GM19328 (cell line): ENCODE measurements around the gene KRT17.

Source experiments
- ATAC-seq: cut with Tn5 transposase; IDR thresholded peaks from one replicate; pipeline ENCODE4 v1.9.1; 2021; ENCODE audit warnings: mild to moderate bottlenecking, moderate library complexity; ENCODE audit not compliant: unreplicated experiment

KRT17 gene

DNA sequence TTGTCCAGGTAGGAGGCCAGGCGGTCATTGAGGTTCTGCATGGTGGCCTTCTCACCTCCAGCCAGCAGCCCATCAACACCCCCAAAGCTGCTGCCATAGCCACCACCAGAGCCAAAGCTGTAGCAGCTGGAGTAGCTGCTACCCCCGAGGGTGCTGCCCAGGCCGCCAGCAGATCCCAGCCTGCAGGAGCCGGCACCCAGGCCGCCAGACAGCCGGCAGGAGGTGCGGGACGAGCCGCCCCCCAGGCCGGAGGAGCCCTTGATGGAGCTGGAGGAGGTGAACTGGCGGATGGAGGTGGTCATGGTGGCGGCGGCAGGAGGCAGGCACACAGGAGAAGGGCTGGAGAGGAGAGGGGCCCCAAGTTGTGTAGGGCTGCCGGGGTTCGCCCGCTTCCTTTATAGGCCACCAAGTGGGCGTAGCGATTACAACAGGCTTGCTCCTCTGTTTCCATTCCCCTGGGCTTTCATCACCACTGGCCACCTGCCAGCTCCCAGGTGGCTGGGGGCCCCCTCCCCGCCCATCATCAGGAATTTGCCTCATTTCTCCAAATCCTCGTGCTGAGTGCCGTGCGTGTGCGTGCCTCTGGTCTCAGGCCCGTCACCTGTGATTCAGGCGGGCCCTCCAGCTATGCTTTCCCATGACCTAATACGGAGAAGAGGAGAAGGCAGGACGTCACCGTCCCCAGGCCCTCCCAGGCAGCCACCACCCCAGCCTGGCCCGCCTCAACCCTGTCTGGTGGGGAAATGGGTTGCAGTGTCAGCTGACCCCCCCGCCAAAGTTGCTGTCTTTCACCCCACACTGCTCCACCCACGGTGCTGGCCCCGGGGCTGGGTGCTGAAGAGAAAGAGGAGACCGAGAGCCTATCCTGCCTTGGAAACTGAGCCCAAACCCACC lies at the start of gene KRT17:
Gene KRT17, minus strand, starts transcription at position 368 of the 894 bp plus-strand sequence. Its CDS starts 66 bp downstream, at position 302.
- no peak for ATAC-seq

DNA sequence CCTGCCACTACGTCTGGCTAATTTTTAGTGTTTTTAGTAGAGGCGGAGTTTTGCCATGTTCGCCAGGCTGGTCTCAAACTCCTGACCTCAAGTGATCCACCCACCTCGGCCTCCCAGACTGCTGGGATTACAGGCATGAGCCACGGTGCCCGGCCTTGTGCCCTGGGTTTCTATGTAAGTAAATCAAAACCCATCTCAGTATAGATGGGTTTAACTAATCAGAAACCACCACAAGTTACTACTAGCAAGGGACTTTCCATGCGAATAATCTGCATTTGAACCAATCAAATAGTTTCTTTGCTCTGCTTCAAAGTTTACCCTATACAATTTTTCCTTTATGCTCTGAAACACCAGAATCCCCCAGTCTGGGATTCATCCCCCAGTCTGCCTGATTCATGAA lies 47.8 kb upstream of the KRT17 start:
- no peak for ATAC-seq

DNA sequence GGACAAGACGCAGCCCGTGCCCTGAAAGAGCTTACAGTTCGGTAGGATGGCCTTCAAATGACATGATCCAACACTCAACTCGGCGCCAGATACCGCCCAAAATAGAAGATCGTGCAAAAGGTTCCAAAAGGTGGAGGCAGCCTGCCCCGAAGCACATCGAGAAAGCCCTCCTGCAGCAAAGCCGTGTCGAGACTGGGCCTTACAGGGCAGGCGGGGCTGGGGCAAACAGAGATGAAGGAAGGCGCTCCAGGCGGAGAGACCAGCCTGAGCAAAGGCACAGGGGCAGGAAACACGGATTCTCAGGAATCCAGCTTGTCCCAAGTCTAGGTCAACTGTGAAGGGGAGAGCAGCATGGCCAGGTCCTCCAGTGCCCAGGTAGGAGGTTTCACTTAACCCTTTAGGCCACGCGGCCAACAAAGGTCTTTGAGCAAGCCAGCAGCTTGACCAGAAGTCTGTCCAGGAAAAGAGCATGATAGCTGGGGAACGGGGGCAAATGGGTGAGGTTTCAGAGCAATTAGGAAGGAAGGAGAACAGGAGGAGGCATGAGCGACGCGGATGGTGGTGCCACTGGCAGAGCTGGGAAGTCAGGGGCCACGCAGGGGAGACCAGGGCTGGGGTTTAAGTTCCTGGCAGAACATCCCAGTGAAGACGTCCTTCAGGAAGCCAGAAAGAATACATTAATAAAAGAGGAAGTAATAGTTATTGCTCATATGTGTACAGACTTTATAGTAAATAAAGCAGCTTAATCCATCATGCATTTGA lies 43.1 kb upstream of the KRT17 start:
- ATAC-seq = no peak

DNA sequence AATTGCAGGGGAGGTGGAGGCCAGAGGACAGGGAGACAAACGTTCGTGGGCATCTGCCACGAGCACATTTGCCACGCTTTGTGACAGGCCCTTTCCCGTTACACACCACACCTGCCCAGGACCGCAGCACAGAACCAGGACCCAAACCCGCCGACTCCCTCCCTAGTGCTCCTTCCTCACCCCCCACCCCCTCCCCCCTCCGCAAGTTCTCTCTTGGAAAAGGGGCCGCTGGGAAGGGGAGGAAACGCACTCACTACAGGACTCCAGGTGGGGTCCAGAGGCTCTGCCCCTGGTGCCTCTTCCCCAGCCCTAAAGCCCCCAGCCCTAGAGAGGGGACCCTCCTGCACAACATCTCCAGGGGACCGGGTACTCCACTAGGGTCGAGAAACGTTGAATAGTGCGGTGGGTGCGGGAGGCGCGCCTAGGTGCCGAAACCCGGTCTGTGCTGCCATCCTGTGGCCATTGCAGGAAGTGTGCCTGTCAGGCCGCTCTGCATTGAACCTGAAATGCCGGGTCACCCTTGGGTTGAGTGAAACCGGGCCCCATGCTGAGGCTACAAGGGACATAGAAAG lies 42.4 kb upstream of the KRT17 start:
- ATAC-seq = peak; percentile 36

DNA sequence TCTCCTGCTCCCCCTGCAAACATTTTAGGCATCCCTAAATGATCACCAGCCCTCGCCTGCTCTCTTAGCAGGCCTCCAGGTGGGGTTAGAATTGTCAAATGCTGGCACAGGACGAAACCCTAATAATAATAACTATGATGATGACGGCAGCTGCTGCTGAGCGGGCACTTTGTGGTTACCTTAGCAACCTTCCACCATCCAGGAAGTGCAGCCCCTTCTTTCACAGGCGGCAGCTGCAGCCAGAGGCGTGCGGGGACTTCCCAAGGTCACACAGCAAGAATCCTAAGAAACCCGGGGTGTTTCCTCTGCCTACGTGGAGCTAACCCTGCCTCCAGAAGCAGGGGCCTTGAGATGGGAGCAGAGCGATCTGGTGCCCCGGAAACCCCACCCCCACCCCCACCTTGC lies 41.9 kb upstream of the KRT17 start:
- ATAC-seq = peak; percentile 16

DNA sequence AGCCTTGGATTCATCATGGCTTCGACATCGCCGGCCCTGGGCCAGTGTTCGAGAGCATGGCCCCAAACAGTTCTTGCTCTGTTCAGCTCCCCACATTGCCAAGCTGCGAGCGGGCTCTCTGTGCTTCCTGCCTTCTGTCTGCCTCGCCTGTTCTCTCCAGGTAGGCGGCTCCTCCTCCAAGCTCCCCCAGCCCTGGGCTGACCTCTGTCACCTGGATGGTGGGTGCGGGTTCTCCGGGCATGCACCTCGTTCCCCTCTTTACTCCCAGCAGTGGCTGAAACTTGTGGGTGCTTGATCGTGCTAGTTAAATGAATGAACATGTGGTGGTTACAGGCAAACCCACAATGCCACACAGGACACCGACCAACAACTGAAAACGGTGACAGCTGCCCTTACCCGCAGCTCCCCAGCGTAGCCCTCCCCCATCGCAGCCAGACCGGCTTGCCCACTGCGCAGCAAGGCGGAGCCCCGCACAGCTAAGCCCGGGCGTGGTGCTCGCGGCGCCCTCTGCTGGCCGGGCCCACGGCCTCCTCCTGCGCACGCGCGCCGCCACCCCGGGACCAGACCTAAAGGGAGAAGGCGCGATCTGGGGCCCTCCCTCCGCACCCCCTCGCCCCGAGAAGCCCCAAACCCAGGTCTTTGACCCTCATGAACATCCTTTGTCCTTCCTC lies 41.3 kb upstream of the KRT17 start:
- ATAC-seq = peak; percentile 61

DNA sequence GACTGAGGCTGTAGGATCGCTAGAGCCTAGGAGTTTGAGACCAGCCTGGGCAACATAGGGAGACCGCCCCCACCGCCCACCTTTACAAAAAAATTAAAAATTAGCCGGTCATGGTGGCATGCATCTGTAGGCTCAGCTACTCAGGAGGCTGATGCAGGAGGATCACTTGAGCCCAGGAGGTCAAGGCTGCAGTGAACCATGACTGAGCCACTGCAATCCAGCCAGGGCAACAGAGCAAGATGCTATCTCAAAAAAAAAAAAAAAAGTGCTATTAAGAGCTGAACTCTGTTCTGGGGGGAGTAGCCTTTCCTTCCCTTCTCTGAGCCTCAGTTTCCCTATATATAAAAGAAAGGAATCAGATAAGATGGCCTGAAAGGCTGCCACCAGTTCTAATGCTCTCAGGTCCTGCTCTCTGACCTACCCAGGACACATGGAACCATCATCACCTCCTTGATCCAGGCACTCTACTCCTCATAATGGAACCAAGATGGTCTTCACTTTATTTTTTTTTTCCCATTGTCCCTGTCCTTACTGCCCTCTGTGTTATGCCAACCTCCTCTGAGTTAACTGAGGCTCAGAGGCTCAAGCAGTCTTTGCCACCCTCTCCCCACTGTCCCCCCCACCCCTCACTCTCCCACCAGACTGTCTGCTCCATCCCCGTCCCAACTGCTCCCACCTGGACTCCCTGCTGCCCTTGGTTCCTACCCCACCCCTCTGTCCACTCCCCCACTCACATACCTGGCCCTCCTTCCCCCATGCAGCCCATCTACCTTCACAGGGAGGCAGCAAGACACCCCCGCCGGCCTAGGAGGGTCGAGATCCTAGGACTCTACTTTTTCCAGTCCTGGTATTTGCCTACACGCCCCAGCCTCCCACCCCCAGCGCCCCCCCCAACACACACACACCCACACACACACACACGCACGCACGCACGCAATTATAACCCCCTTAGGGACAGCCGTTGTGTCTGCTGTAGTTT lies 40.5 kb upstream of the KRT17 start:
- ATAC-seq = no peak

DNA sequence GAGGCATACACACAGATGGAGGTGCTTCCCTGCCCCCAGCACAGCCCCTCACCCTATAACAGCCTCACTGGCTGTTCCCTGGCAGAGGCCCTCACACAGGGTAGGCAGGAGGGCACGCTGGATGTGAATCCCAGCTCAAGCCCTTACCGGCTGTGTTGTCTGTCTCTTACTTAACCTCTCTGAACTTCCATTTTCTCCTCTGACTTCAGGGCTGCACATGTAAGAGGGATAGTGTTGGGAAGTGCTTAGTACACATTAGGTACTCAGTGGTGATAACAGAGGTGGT lies 39.7 kb upstream of the KRT17 start:
- no peak for ATAC-seq

DNA sequence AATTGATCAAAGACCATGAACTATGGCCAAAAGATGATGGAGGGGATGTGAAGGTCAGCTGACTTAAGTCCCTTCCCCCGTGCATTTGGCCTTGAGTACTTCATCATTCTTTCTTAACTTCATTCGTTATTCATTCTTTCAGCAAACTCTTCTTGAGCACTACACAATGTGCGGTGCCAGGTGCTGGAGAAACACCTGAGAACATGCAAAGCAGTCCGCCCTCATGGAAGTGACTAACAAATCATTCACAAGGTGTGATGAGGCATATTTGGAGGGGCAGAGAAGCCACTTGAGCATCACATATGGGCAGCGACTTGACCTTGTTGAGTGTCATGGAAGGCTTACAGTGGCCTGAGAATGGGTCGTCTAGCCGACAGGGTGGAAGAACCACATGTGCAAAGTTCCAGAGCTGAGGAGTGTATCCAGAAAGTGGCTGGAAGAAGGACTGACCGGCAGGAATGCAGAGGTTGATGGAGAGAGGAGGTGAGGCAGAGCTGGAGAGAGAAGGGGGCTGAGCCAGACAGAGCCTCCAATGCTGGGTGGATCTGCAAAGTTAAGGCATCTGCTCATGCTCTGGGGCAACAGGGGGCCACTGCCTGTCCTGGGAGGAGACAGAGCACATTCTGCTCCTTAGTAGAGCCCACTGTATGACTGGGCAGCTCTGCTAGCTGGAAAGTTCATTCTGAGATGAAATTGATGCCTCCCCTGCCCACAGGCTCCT lies 39.2 kb upstream of the KRT17 start:
- no peak for ATAC-seq

DNA sequence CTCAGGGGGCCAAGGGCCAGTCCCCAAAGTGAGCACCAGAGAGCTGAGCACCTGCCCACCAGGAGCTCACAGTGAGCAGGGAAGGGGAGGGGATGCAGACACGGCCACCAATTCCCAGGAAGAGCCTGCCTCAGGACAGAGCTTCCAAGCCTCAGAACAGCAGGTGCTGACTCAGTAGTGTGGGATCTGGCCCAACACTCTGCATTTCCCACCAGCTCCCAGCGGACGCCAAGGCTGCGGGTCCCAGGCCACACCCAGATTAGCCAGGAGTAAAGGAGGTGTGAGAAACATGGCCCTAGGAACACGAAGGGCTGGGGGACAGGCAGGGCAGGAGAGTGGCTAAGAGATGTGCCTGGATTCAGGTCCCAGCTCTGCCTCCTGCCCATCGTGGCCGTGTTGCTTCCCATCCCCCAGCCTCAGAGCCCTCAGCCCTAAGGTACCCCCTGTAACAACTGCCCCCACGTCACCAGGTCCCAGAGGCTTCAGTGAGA lies 35.9 kb upstream of the KRT17 start:
- ATAC-seq = no peak

DNA sequence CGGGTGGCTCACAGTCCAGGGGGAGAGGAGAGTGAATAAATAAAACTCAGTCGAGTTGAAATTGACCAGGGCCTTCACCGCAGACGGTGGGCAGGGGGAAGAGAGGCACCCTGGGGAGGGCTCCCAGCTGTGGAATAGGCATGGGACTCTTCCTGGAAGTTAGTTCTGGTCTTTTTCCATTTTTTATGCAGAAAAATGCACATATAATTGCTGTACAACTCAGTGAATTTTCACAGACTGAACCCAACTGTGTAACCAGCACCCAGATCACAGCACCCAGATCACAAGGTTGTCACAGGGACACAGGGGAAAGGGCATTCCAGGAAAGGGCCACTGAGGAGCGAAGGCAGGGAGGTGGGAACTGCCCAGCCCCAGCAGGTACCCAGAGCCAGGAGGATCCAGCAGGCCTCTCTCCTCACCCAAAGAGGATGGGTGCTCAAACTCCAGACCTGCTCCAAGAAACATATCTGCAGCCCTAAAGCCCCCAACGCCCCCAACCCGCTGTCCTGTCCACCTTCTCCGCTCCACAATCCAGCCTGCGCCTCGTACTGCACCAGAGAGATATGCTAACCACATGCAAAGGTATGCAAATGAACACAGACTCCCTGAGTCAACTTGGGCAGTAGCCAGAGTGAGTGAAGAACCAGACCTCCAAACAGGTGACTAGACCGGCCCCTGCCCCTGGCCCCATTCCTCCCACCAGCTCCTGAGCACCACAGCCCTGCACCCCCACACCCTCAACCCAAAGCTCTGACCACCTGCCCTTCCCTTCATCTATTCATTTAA lies 35.2 kb upstream of the KRT17 start:
- ATAC-seq = no peak

DNA sequence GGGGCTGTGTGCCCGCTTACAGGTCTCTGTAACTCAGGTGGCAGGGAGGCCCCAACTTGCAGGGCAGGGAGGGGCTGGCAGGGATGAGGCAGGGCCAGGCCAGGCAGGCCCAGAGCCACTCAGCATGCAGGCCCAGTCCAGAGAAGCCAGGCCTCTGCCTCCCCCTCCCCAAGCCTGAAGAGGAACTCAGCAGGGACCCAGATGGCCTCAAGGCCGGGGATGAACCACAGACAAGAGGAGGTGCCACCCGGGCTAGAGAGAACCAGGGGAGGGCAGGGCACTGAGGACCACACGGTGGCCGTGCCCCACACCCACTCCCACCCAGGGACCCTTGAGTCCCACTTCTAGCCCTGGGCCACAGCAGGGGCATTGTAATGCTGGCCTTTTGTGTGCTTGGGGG lies 34.5 kb upstream of the KRT17 start:
- ATAC-seq = no peak

DNA sequence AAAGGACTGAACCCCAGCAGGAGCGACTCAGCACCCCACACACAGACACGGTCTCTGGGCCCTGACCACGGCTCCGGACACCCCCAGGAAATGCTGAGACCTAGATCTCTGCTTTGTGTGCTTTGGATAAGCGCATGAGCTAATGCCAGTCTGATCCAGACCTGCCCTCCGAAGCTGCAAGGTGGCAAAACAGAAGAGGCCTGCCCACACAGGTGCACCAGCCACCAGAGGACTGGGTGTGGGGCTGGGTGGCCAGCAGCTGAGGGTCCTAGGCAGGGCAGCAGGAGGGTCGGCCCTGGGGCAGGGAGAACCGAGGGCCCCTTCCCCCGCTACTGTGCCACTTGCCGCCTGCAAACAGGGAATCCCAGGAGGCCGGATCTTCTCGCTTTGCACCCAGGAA lies 33.6 kb upstream of the KRT17 start:
- ATAC-seq = no peak

DNA sequence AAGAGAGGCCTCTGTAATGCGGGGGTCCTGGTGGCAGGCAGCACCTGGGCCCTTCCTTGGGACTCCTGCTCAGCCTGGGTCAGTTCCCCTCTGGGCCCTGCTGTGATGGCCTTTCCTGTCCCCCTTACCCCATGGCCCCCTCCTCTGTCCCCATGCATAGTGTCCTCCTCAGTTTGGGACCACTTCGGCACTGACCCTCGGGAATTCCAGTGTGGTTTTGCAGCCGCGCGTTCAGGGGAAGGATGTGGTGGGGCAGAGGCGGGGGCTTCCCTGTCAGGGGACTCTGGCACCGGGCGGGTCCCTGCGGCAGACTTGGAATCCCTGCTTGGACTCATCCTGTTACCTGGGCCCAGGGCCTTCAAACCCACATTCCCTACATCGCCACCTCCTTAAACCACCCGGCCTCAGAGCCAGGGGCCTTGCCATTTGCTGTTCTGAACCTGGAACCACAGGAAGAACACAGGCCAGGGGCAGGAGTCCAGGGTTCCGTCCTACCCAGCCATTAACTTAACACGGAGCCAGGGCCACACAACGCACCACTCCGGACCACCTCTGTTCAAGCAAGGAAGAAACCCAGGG lies 32.9 kb upstream of the KRT17 start:
- no peak for ATAC-seq

DNA sequence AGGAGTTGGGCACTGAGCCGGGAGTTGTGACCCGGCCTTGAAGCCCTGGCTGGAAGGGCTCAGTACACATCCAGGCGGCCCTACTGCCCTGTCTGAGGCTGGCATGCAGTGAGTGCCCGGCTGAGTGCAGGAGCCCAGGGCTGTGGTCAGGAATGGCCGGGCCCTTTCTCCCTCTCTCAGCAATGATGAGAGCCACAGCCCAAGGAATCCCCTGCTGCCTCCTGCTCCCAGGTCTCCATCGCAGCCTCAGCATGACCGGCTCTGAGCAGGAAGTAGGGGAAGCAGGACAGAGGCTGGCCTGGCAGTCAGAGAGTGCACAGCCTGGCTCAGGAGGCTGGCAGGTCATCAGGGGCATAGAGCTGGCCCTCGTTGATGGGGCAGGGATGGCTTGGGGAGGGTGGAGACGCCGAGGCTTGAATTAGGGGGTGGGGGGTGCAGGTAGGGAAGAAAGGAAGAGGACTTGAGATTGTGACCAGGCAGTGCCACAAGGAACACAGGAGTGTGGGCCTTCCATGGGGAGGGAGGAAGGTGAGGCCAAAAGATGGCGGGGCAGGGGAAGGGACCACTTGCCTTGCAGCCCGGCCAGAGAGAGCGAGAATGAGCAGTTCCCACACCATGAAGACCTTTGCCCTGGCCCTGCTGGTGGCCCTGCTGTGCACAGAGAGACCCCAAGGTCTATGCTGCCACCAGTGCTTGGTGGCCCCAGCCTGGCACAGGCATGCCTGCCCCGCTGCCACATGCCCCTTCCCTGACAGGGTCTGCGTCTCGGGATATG lies 32.1 kb upstream of the KRT17 start:
- no peak for ATAC-seq

DNA sequence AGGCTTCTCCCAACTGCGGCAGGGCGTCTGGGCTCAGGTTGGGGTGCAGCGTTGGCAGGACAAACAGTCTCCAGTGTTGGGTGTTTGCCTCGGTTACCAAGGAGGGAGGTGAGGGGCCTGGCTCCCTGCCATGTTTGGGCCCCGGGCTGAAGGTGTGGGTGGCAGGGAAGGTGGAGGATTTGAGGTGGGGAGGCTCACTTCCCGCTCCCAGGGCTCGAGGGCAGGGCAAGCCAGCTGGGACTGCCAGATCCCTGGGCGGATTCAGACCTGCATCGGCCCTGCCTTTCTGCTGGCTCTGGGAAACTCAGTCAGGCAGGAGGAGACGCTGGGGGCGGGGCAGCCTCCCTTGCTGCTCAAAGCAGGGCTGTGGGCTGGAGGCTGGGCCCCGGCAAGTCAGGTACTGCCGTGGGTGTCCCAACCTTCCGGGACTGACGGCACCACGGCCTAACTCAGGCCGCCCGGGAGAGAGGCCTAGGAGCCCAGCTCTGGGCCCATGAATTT lies 31.3 kb upstream of the KRT17 start:
- no peak for ATAC-seq
